SK-N-SH treated with all-trans-retinoic acid at 6 μM for 48 hours (cell line): ENCODE data around the gene CACNA1A.
"Not testable (repeated sequence)": the region's sequence is repeated elsewhere in the genome, so short reads cannot be mapped to it uniquely, and the experiment has no call there.

Experiments used
- ATAC-seq: fragments of 200-7000 bp; cut with Tn5 transposase; 3 replicates; pipeline ENCODE4 v1.9.1; 2020; ENCODE audit warnings: mild to moderate bottlenecking, moderate library complexity
- ARNTL ChIP-seq: fragments of 450-650 bp; formaldehyde crosslinking; IDR thresholded peaks from 2 replicates; pipeline ENCODE4 v1.5.0; 2020; ENCODE audit warnings: low read depth, mild to moderate bottlenecking, moderate library complexity, borderline replicate concordance
- BACH2 ChIP-seq: fragments of 250-450 bp; sonication (Bioruptor Pico); IDR thresholded peaks from 2 replicates; pipeline ENCODE4 v1.9.0; 2021; ENCODE audit warnings: mild to moderate bottlenecking, borderline replicate concordance
- CSDC2 ChIP-seq: fragments of 250-450 bp; sonication (Bioruptor Pico); IDR thresholded peaks from 2 replicates; pipeline ENCODE4 v1.5.0; 2020; ENCODE audit warnings: mild to moderate bottlenecking, moderate library complexity
- ESRRG ChIP-seq: fragments of 250-450 bp; sonication (Bioruptor Pico); IDR thresholded peaks from 2 replicates; pipeline ENCODE4 v1.6.1; 2021; ENCODE audit warnings: mild to moderate bottlenecking
- GLIS3 ChIP-seq: fragments of 250-450 bp; sonication (Bioruptor Pico); IDR thresholded peaks from 2 replicates; pipeline ENCODE4 v1.5.0; 2020; ENCODE audit warnings: mild to moderate bottlenecking, moderate library complexity
- ISL1 ChIP-seq: fragments of 250-450 bp; sonication (Bioruptor Pico); IDR thresholded peaks from 2 replicates; pipeline ENCODE4 v2.1.2; 2022; ENCODE audit warnings: mild to moderate bottlenecking, moderate library complexity
- OSR1 ChIP-seq: fragments of 250-450 bp; sonication (Bioruptor Pico); IDR thresholded peaks from 2 replicates; pipeline ENCODE4 v1.8.0; 2022; ENCODE audit warnings: moderate library complexity, mild to moderate bottlenecking, inconsistent platforms
- PPARA ChIP-seq: fragments of 250-450 bp; sonication (Bioruptor Pico); IDR thresholded peaks from 2 replicates; pipeline ENCODE4 v1.5.0; 2020; ENCODE audit warnings: mild to moderate bottlenecking, borderline replicate concordance
- RARB ChIP-seq: fragments of 250-450 bp; sonication (Bioruptor Pico); IDR thresholded peaks from 2 replicates; pipeline ENCODE4 v1.8.0; 2021; ENCODE audit warnings: mild to moderate bottlenecking, moderate library complexity
- SNAI2 ChIP-seq: fragments of 250-450 bp; sonication (Bioruptor Pico); IDR thresholded peaks from 2 replicates; pipeline ENCODE4 v1.5.0; 2020; ENCODE audit warnings: mild to moderate bottlenecking, moderate library complexity
- TCF4 ChIP-seq: fragments of 250-450 bp; sonication (Bioruptor Pico); IDR thresholded peaks from 2 replicates; pipeline ENCODE4 v1.8.0; 2021; ENCODE audit warnings: mild to moderate bottlenecking, moderate library complexity, borderline replicate concordance
- TOX ChIP-seq: fragments of 250-450 bp; sonication (Bioruptor Pico); IDR thresholded peaks from 2 replicates; pipeline ENCODE4 v1.8.0; 2021; ENCODE audit warnings: mild to moderate bottlenecking, moderate library complexity, borderline replicate concordance
- ZC3H10 ChIP-seq: fragments of 250-450 bp; sonication (Bioruptor Pico); IDR thresholded peaks from 2 replicates; pipeline ENCODE4 v1.5.1; 2021; ENCODE audit warnings: mild to moderate bottlenecking, moderate library complexity
- ZFP3 ChIP-seq: fragments of 250-450 bp; sonication (Bioruptor Pico); IDR thresholded peaks from 2 replicates; pipeline ENCODE4 v1.5.0; 2020; ENCODE audit warnings: mild to moderate bottlenecking, moderate library complexity
- ZFP30 ChIP-seq: fragments of 450-650 bp; formaldehyde crosslinking; IDR thresholded peaks from 2 replicates; pipeline ENCODE4 v1.5.0; 2022; ENCODE audit warnings: mild to moderate bottlenecking, moderate library complexity
- ZNF565 ChIP-seq: fragments of 450-650 bp; formaldehyde crosslinking; conservative IDR thresholded peaks from 2 replicates; pipeline ENCODE4 v1.5.0; 2020; ENCODE audit warnings: low read depth, mild to moderate bottlenecking, moderate library complexity
- ZNF70 ChIP-seq: fragments of 450-650 bp; formaldehyde crosslinking; IDR thresholded peaks from 2 replicates; pipeline ENCODE4 v1.5.0; 2020; ENCODE audit warnings: mild to moderate bottlenecking, moderate library complexity
- ZNF8 ChIP-seq: fragments of 450-650 bp; formaldehyde crosslinking; IDR thresholded peaks from 2 replicates; pipeline ENCODE4 v1.5.0; 2020; ENCODE audit warnings: mild to moderate bottlenecking, moderate library complexity
- TF ChIP-seq, protein P1 (sequence below): fragments of 250-450 bp; sonication (Bioruptor Pico); IDR thresholded peaks from 2 replicates; pipeline ENCODE4 v1.8.0; 2020; ENCODE audit warnings: mild to moderate bottlenecking, moderate library complexity, borderline replicate concordance
- TF ChIP-seq, protein P2 (sequence below): fragments of 250-450 bp; sonication (Bioruptor Pico); IDR thresholded peaks from 2 replicates; pipeline ENCODE4 v1.8.0; 2021; ENCODE audit warnings: low read depth, mild to moderate bottlenecking, moderate library complexity, borderline replicate concordance
- TF ChIP-seq, protein P3 (sequence below): fragments of 250-450 bp; sonication (Bioruptor Pico); IDR thresholded peaks from 2 replicates; pipeline ENCODE4 v1.5.1; 2021; ENCODE audit warnings: mild to moderate bottlenecking, moderate library complexity
- TF ChIP-seq, protein P4 (sequence below): fragments of 250-450 bp; sonication (Bioruptor Pico); IDR thresholded peaks from 2 replicates; pipeline ENCODE4 v1.5.1; 2020; ENCODE audit warnings: low read depth, mild to moderate bottlenecking, moderate library complexity
- TF ChIP-seq, protein P5 (sequence below): fragments of 250-450 bp; sonication (Bioruptor Pico); IDR thresholded peaks from 2 replicates; pipeline ENCODE4 v1.5.0; 2020; ENCODE audit warnings: mild to moderate bottlenecking, moderate library complexity

CACNA1A gene

DNA sequence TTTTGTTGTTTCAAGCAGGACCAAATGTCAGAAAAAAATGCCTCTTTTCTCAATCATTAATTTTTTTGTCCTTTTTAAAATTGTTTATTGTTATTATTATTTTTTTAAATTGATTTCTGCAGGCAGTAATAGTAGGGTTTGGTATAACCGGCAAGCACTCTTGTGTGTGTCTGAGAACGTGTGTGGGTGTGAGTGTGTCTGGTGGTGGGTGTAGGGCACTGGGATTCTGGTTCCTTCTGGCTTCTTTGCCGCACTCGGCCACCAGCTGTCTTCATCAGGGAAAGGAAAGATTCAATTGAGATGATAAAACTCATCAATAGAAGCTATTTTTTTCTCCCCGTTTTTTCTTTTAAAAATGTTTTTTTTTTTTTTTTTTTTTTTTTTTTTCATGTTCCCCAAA lies 299.7 kb downstream of the CACNA1A start:
- no peak for TF ChIP-seq ZNF565 (CRISPR knock-in tag)
- TF ChIP-seq SNAI2 (CRISPR knock-in tag): no peak
- no peak for TF ChIP-seq RARB (CRISPR knock-in tag)
- TF ChIP-seq, protein P1, sequence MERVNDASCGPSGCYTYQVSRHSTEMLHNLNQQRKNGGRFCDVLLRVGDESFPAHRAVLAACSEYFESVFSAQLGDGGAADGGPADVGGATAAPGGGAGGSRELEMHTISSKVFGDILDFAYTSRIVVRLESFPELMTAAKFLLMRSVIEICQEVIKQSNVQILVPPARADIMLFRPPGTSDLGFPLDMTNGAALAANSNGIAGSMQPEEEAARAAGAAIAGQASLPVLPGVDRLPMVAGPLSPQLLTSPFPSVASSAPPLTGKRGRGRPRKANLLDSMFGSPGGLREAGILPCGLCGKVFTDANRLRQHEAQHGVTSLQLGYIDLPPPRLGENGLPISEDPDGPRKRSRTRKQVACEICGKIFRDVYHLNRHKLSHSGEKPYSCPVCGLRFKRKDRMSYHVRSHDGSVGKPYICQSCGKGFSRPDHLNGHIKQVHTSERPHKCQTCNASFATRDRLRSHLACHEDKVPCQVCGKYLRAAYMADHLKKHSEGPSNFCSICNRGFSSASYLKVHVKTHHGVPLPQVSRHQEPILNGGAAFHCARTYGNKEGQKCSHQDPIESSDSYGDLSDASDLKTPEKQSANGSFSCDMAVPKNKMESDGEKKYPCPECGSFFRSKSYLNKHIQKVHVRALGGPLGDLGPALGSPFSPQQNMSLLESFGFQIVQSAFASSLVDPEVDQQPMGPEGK: no peak
- no peak for TF ChIP-seq GLIS3 (CRISPR knock-in tag)
- TF ChIP-seq OSR1 (CRISPR knock-in tag): no peak
- no peak for TF ChIP-seq TOX (CRISPR knock-in tag)
- TF ChIP-seq, protein P2, sequence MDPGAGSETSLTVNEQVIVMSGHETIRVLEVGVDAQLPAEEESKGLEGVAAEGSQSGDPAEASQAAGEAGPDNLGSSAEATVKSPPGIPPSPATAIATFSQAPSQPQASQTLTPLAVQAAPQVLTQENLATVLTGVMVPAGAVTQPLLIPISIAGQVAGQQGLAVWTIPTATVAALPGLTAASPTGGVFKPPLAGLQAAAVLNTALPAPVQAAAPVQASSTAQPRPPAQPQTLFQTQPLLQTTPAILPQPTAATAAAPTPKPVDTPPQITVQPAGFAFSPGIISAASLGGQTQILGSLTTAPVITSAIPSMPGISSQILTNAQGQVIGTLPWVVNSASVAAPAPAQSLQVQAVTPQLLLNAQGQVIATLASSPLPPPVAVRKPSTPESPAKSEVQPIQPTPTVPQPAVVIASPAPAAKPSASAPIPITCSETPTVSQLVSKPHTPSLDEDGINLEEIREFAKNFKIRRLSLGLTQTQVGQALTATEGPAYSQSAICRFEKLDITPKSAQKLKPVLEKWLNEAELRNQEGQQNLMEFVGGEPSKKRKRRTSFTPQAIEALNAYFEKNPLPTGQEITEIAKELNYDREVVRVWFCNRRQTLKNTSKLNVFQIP (CRISPR knock-in tag): no peak
- TF ChIP-seq ESRRG (CRISPR knock-in tag): no peak
- no peak for TF ChIP-seq ZNF70 (CRISPR knock-in tag)
- no peak for TF ChIP-seq ZFP30 (CRISPR knock-in tag)
- TF ChIP-seq ARNTL (CRISPR knock-in tag): no peak
- no peak for TF ChIP-seq PPARA (CRISPR knock-in tag)
- TF ChIP-seq, protein P3, sequence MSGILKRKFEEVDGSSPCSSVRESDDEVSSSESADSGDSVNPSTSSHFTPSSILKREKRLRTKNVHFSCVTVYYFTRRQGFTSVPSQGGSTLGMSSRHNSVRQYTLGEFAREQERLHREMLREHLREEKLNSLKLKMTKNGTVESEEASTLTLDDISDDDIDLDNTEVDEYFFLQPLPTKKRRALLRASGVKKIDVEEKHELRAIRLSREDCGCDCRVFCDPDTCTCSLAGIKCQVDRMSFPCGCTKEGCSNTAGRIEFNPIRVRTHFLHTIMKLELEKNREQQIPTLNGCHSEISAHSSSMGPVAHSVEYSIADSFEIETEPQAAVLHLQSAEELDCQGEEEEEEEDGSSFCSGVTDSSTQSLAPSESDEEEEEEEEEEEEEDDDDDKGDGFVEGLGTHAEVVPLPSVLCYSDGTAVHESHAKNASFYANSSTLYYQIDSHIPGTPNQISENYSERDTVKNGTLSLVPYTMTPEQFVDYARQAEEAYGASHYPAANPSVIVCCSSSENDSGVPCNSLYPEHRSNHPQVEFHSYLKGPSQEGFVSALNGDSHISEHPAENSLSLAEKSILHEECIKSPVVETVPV (CRISPR knock-in tag): no peak
- no peak for TF ChIP-seq BACH2
- TF ChIP-seq CSDC2 (CRISPR knock-in tag): no peak
- no peak for TF ChIP-seq TCF4 (CRISPR knock-in tag)
- no peak for TF ChIP-seq ZFP3 (CRISPR knock-in tag)
- TF ChIP-seq, protein P4, sequence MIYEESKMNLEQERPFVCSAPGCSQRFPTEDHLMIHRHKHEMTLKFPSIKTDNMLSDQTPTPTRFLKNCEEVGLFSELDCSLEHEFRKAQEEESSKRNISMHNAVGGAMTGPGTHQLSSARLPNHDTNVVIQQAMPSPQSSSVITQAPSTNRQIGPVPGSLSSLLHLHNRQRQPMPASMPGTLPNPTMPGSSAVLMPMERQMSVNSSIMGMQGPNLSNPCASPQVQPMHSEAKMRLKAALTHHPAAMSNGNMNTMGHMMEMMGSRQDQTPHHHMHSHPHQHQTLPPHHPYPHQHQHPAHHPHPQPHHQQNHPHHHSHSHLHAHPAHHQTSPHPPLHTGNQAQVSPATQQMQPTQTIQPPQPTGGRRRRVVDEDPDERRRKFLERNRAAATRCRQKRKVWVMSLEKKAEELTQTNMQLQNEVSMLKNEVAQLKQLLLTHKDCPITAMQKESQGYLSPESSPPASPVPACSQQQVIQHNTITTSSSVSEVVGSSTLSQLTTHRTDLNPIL (CRISPR knock-in tag): no peak
- TF ChIP-seq, protein P5, sequence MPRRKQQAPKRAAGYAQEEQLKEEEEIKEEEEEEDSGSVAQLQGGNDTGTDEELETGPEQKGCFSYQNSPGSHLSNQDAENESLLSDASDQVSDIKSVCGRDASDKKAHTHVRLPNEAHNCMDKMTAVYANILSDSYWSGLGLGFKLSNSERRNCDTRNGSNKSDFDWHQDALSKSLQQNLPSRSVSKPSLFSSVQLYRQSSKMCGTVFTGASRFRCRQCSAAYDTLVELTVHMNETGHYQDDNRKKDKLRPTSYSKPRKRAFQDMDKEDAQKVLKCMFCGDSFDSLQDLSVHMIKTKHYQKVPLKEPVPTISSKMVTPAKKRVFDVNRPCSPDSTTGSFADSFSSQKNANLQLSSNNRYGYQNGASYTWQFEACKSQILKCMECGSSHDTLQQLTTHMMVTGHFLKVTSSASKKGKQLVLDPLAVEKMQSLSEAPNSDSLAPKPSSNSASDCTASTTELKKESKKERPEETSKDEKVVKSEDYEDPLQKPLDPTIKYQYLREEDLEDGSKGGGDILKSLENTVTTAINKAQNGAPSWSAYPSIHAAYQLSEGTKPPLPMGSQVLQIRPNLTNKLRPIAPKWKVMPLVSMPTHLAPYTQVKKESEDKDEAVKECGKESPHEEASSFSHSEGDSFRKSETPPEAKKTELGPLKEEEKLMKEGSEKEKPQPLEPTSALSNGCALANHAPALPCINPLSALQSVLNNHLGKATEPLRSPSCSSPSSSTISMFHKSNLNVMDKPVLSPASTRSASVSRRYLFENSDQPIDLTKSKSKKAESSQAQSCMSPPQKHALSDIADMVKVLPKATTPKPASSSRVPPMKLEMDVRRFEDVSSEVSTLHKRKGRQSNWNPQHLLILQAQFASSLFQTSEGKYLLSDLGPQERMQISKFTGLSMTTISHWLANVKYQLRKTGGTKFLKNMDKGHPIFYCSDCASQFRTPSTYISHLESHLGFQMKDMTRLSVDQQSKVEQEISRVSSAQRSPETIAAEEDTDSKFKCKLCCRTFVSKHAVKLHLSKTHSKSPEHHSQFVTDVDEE (CRISPR knock-in tag): no peak
- ATAC-seq: no peak

DNA sequence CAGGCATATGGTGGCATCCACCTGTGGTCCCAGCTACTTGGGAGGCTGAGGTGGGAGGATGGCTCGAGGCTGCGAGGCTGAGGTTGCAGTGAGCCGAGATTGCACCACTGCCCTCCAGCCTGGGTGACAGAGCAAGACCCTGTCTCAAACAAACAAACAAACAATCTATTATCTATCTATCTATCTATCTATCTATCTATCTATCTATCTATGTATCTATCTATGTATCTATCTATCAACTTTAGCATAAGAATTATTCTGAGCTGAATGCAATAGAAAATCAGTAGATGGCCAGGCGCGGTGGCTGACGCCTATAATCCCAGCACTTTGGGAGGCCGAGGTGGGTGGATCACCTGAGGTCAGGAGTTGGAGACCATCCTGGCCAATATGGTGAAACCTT lies 304.2 kb downstream of the CACNA1A start:
- ATAC-seq: not testable (repeated sequence)

DNA sequence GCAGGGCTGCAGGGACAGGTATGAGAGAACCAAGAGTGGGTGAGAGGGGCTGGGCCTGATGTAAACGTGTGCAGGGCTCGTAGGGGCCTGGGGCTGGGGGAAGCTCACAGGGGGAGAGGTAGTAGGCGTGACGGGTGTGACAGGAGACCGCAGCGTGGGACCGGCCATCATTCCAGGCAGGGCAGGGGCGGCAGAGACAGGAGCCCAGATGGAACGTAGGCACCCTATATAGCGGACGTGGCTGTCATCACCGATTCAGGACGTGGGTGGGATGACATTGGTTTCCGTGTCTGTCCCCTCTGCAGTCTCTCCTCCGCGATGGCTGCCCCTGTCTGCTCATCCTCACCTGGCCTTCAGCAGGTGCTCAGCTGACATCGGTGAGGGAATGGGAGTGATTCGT lies 307.6 kb downstream of the CACNA1A start:
- no peak for TF ChIP-seq TCF4 (CRISPR knock-in tag)
- no peak for TF ChIP-seq GLIS3 (CRISPR knock-in tag)
- TF ChIP-seq, protein P1: no peak
- TF ChIP-seq ZNF8 (CRISPR knock-in tag): no peak
- TF ChIP-seq, protein P3 (CRISPR knock-in tag): no peak
- TF ChIP-seq TOX (CRISPR knock-in tag): no peak
- TF ChIP-seq ZNF70 (CRISPR knock-in tag): no peak
- TF ChIP-seq PPARA (CRISPR knock-in tag): no peak
- TF ChIP-seq ZFP3 (CRISPR knock-in tag): no peak
- TF ChIP-seq RARB (CRISPR knock-in tag): no peak
- no peak for TF ChIP-seq BACH2
- no peak for TF ChIP-seq ISL1 (CRISPR knock-in tag)
- TF ChIP-seq ESRRG (CRISPR knock-in tag): no peak
- TF ChIP-seq OSR1 (CRISPR knock-in tag): no peak
- no peak for TF ChIP-seq ZNF565 (CRISPR knock-in tag)
- TF ChIP-seq ZFP30 (CRISPR knock-in tag): no peak
- TF ChIP-seq ZC3H10 (CRISPR knock-in tag): no peak
- no peak for TF ChIP-seq SNAI2 (CRISPR knock-in tag)
- TF ChIP-seq CSDC2 (CRISPR knock-in tag): no peak
- no peak for ATAC-seq
